Calu3 (cell line): ENCODE measurements around the gene APPBP2. TPM values are rescaled to one million over a fixed set of nuclear protein-coding genes. Genes with fewer than 3 reads are reported as not detected.
A peak's percentile ranks its signal among the peaks of the same experiment; 100 is the strongest.
"Not testable (repeated sequence)": the region's sequence is repeated elsewhere in the genome, so short reads cannot be mapped to it uniquely, and the experiment has no call there.

Source experiments
- BruUV-seq: library from RNA; stranded (reverse); fragments of 400-500 nt; replicated peaks from 2 replicates; lab custom pipeline; 2021; lab: Mats Ljungman, UMichigan
- CTCF ChIA-PET: fragments of 300-600 bp; sonication (Branson Sonifier 250); formaldehyde crosslinking; loops from one replicate; lab custom pipeline; 2022; ENCODE audit warnings: antibody characterized with exemption; lab: Charles Lee
- DNase-seq: peaks from one replicate; pipeline ENCODE4 v3.0.0; 2022
- H3K27ac Mint-ChIP-seq: one replicate; pipeline ENCODE4 v1.8.0; 2022; ENCODE audit warnings: mixed read lengths; ENCODE audit not compliant: unreplicated experiment
- H3K27me3 Mint-ChIP-seq: one replicate; pipeline ENCODE4 v1.8.0; 2022; ENCODE audit warnings: mixed read lengths; ENCODE audit not compliant: unreplicated experiment
- H3K36me3 Mint-ChIP-seq: one replicate; pipeline ENCODE4 v1.8.0; 2022; ENCODE audit warnings: mild to moderate bottlenecking, moderate library complexity, mixed read lengths; ENCODE audit not compliant: insufficient read depth, unreplicated experiment
- H3K4me1 Mint-ChIP-seq: one replicate; pipeline ENCODE4 v1.8.0; 2022; ENCODE audit warnings: mild to moderate bottlenecking, low read depth, mixed read lengths; ENCODE audit not compliant: unreplicated experiment
- H3K4me3 Mint-ChIP-seq: one replicate; pipeline ENCODE4 v1.8.0; 2022; ENCODE audit warnings: mild to moderate bottlenecking, low read depth, moderate library complexity, mixed read lengths; ENCODE audit not compliant: unreplicated experiment
- H3K9me3 Mint-ChIP-seq: one replicate; pipeline ENCODE4 v1.8.0; 2022; ENCODE audit warnings: low read depth, mixed read lengths; ENCODE audit not compliant: unreplicated experiment
- intact Hi-C: fragments of 100-400 bp; cut with micrococcal nuclease; formaldehyde crosslinking; loops from one replicate; pipeline ENCODE4 v1.10.0; 2022; ENCODE audit not compliant: unreplicated experiment
- total RNA-seq: library from RNA; stranded (reverse); gene quantifications from 2 replicates; pipeline ENCODE4 v1.2.3, GENCODE V29; 2022
- TF ChIP-seq, protein P1 (sequence below): fragments of 200-600 bp; IDR thresholded peaks from one replicate; pipeline ENCODE4 v1.8.0; 2022; ENCODE audit warnings: antibody characterized with exemption; ENCODE audit not compliant: unreplicated experiment

The APPBP2 gene
- total RNA-seq, 1 experiment from 2014 or later, result 24.3 TPM

DNA sequence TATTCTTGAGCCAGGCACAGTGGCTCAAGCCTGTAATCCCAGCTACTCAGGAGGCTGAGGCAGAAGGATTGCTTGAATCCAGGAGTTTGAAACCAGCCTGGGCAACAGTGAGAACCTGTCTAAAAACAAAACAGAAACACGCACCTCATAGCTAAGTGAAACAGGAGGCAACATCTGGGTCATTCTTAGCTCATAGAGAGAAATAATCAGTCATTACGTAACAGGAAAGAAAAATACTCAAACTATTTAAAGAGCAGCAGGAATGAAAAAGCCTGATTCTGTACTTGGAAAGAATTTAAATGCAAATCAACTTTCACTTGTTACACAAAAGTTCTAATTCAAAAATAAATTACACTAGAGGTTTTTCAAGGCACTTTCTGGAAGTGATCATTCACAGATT is 86.5 kb downstream of the APPBP2 start:
- no peak overlapping the region for H3K27ac Mint-ChIP-seq
- no peaks in the 10 kb centered on the region for H3K9me3 Mint-ChIP-seq
- no peak for DNase-seq
- no peaks in the 10 kb centered on the region for H3K27me3 Mint-ChIP-seq
- H3K4me1 Mint-ChIP-seq, result no peaks in the 10 kb centered on the region
- CTCF ChIA-PET, result no interaction called here
- no peak overlapping the region for H3K4me3 Mint-ChIP-seq
- intact Hi-C loops, result loop anchor here (10.0 kb wide), 1 partner anchor 295 kb away; the partner anchor contains the start of gene CA4
- no TSS peak for BruUV-seq
- H3K36me3 Mint-ChIP-seq, result no peaks in the 10 kb centered on the region
- TF ChIP-seq, protein P1, sequence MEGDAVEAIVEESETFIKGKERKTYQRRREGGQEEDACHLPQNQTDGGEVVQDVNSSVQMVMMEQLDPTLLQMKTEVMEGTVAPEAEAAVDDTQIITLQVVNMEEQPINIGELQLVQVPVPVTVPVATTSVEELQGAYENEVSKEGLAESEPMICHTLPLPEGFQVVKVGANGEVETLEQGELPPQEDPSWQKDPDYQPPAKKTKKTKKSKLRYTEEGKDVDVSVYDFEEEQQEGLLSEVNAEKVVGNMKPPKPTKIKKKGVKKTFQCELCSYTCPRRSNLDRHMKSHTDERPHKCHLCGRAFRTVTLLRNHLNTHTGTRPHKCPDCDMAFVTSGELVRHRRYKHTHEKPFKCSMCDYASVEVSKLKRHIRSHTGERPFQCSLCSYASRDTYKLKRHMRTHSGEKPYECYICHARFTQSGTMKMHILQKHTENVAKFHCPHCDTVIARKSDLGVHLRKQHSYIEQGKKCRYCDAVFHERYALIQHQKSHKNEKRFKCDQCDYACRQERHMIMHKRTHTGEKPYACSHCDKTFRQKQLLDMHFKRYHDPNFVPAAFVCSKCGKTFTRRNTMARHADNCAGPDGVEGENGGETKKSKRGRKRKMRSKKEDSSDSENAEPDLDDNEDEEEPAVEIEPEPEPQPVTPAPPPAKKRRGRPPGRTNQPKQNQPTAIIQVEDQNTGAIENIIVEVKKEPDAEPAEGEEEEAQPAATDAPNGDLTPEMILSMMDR, result no peak

DNA sequence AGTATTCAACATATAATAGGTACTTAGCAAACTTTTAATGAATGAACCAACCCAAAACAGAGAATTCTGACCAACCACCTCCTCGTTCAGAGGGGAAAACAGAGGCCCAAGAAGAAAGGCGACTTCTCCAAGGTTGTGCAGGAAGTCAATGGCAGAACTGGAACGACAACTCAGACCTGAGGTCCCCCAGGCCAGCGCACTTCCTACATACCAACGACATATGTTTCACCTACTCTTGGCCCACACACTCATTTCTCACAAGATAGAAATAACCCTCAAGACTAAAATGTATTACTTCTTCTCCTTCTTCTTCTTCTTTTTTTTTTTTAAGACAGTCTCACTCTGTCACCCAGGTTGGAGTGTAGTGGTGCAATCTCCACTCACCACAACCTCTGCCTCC is 89.4 kb downstream of the APPBP2 start:
- no peak for DNase-seq
- BruUV-seq, result no TSS peak
- Mint-ChIP-seq H3K4me1 (no peaks in the 10 kb centered on the region), H3K36me3 (no peaks in the 10 kb centered on the region), H3K9me3 (no peaks in the 10 kb centered on the region), H3K27ac (no peak overlapping the region), H3K4me3 (no peak overlapping the region), H3K27me3 (no peaks in the 10 kb centered on the region)
- CTCF ChIA-PET, result interaction anchor here (0.6 kb wide), 1 partner anchor 205 kb away, joined by 4 read pairs; no protein-coding TSS in a partner anchor
- TF ChIP-seq, protein P1, result no peak
- intact Hi-C loops, result loop anchor here (2.0 to 10.0 kb wide), 2 partner anchors 206 to 292 kb away; partner anchors contain the start of gene CA4

DNA sequence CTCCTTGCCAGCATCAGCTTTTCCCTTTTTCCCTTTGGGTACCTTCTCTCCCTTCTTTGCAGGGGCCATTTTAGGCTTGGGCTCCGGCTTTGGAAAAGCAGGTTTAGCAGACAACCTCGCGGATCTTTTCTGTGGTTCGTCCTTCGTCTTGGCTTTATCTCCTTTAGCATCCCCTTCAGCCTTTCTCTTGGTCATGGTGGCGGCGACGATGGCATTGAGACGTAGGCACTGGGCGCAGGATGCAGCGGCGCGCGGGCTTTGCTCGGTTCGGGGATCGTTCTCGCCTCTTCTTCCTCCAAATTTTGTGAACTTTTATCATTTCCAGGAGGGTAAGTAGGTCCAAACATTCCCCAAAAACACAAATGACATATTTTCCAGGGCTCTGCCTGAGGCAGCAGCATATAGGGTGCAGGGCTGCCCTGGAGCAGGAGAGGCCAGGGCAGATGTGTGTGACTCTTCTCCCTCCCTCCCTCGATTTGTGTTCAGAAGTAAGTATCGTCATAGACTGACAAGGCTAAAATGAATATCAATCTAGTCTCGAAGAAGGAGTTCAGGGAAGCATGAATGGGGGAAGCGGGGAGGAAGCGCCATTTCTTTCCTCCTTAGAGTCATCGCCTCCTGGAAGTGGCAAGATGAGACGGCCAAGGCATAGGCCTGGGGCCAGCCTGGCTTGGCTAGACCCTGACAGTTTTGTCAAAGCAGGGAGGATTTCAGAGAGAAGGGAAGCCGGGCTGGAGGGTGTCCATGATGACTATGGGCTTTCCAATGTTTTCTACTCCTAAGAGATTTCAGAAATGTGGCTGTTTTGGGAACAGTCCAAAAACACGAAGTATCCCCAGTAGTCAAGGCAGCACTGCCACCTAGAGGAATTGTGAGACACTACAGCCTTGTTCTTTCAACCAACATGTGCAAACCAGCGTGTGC is 90.5 kb downstream of the APPBP2 start:
- Mint-ChIP-seq H3K9me3 (no peaks in the 10 kb centered on the region), H3K27ac (no peak overlapping the region), H3K27me3 (no peaks in the 10 kb centered on the region), H3K4me1 (no peaks in the 10 kb centered on the region), H3K36me3 (no peaks in the 10 kb centered on the region), H3K4me3 (no peak overlapping the region)
- TF ChIP-seq, protein P1, result peak; percentile 63
- CTCF ChIA-PET, result no interaction called here
- BruUV-seq, result no TSS peak
- intact Hi-C loops, result loop anchor here (2.0 to 10.0 kb wide), 2 partner anchors 205 to 291 kb away; partner anchors contain the start of gene CA4
- peak; percentile 60 for DNase-seq

DNA sequence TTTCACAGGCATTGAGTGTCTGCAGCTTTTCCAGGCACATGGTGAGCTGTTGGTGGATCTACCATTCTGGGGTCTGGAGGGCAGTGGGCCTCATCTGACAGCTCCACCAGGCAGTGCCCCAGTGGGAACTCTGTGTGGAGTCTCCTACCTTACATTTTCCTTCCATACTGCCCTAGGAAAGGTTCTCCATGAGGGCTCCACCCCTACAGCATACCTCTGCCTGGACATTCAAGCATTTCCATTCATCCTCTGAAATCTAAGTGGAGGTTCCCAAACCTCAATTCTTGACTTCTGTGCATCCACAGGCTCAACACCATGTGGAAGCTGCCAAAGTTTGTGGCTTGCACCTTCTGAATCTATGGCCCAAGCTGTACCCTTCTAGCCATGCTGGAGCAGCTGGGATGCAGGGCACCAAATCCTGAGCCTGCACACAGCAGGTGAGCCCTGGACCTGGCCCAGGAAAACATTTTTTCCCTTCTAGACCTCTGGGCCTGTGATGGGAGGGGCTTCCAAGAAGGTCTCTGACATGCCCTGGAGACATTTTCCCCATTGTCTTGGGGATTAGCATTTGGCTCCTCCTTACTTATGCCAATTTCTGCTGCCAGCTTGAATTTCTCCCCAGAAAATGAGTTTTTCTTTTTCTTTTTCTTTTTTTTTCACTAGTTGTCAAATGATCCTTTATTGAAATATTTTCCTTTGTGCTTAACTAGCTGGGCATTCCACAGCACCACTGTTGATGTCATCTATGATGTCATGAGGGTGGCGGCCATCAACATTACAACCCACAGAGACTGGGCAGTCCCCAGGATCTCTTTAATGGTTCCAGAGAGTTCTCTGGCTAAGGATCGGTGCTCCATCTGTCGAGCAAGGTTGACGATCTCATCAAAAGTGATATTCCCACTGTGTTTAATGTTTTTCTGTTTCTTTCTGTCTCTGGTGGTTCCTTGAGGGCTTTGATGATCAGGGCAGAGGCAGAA is 92.7 kb downstream of the APPBP2 start:
- CTCF ChIA-PET, DNase-seq, H3K4me3 Mint-ChIP-seq, H3K4me1 Mint-ChIP-seq, H3K27ac Mint-ChIP-seq, H3K9me3 Mint-ChIP-seq, BruUV-seq, H3K36me3 Mint-ChIP-seq: not testable (repeated sequence)
- peaks cover 13% of the 10 kb centered on the region for H3K27me3 Mint-ChIP-seq
- intact Hi-C loops, result loop anchor here (10.0 kb wide), 1 partner anchor 289 kb away; the partner anchor contains the start of gene CA4

DNA sequence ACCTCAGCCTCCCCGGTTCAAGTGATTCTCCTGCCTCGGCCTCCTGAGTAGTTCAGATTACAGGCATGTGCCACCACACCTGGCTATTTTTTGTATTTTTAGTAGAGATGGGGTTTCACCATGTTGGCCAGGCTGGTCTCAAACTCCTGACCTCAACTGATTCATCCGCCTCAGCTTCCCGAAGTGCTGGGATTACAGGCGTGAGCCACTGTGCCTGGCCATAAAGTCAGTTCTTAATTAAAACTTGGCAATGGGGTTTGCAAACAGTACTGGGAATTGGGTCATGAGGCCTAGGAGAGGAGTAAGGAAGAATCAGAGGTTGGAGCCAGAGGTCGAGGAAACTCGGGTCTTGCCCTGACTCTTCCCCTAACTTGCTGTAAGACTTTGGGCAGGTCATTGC is 95.5 kb downstream of the APPBP2 start:
- H3K36me3 Mint-ChIP-seq, DNase-seq, H3K9me3 Mint-ChIP-seq, H3K4me1 Mint-ChIP-seq, BruUV-seq, H3K4me3 Mint-ChIP-seq, H3K27ac Mint-ChIP-seq, CTCF ChIA-PET: not testable (repeated sequence)
- intact Hi-C loops, result loop anchor here (10.0 kb wide), 1 partner anchor 286 kb away; the partner anchor contains the start of gene CA4
- H3K27me3 Mint-ChIP-seq, result peaks cover 13% of the 10 kb centered on the region

DNA sequence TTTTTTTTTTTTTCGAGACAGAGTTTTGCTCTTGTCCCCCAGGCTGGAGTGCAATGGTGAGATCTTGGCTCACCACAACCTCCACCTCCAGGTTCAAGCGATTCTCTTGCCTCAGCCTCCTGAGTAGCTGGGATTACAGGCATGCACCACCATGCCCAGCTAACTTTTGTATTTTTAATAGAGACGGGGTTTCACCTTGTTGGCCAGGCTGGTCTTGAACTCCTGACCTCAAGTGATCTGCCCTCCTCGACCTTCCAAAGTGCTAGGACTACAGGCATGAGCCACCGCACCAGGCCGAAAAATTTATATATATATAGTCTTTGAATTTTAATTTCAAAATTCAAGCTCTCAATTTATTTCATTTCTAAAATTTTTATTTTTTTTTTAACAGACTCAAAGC is 97.6 kb downstream of the APPBP2 start:
- DNase-seq, H3K9me3 Mint-ChIP-seq, H3K36me3 Mint-ChIP-seq, BruUV-seq, H3K27ac Mint-ChIP-seq, H3K4me3 Mint-ChIP-seq, H3K4me1 Mint-ChIP-seq, intact Hi-C loops: not testable (repeated sequence)
- H3K27me3 Mint-ChIP-seq, result peaks cover 13% of the 10 kb centered on the region
- CTCF ChIA-PET, result interaction anchor here (0.6 kb wide), 1 partner anchor 22 kb away, joined by 4 read pairs; no protein-coding TSS in a partner anchor
